Ascending aorta (tissue), 2 donors: ENCODE measurements around the gene SPEF2. TPM values are rescaled to one million over a fixed set of nuclear protein-coding genes. Genes with fewer than 3 reads are reported as not detected.

Experiments
- DNase-seq, 2 donors: peaks; one replicate each; pipeline ENCODE4 v3.0.0-alpha.2; 2019; ENCODE audit warnings: low spot score in 2 of 2
- H3K27ac ChIP-seq, 2 donors: fragments of 200-600 bp; sonication (generic); one replicate each; pipeline ENCODE4 v1.5.1; 2016 to 2017; ENCODE audit warnings: mild to moderate bottlenecking in 1 of 2
- H3K27me3 ChIP-seq: fragments of 200-600 bp; sonication (generic); one replicate; pipeline ENCODE4 v1.5.1; 2017
- H3K36me3 ChIP-seq, 2 donors: fragments of 200-600 bp; sonication (generic); one replicate each; pipeline ENCODE4 v1.5.1; 2016
- H3K4me1 ChIP-seq, 2 donors: fragments of 200-600 bp; sonication (generic); one replicate each; pipeline ENCODE4 v1.5.1; 2016 to 2017; ENCODE audit warnings: mild to moderate bottlenecking in 1 of 2
- H3K4me3 ChIP-seq, 2 donors: fragments of 200-600 bp; sonication (generic); one replicate each; pipeline ENCODE4 v1.5.1; 2016 to 2017; ENCODE audit warnings: mild to moderate bottlenecking in 1 of 2
- H3K9me3 ChIP-seq, 2 donors: fragments of 200-600 bp; sonication (generic); one replicate each; pipeline ENCODE4 v1.5.1; 2016
- CTCF ChIP-seq, 3 experiments: fragments of 200-600 bp in 2 of 3; fragments of 450-650 bp in 1 of 3; sonication (generic) in 2 of 3; IDR thresholded peaks; one replicate each; pipeline ENCODE4 v1.5.1; 2016 to 2019; ENCODE audit warnings: antibody characterized with exemption in 3 of 3, mild to moderate bottlenecking in 1 of 3, moderate library complexity in 1 of 3
- intact Hi-C: fragments of 100-400 bp; cut with DNase I; formaldehyde crosslinking; loops from one replicate; pipeline ENCODE4 v1.15.1; 2023
- total RNA-seq: library from RNA; depleted of rRNA; stranded (reverse); fragments of >200 nt; gene quantifications from one replicate; pipeline ENCODE4 v1.1.0, GENCODE V29; 2016

The SPEF2 gene
- total RNA-seq, 1 donor from 2014 or later = 0.32 TPM

- H3K4me1 ChIP-seq = no peaks in the 10 kb centered on the region
Observed at GRCh38 chr5:35847491-35847890, 229.8 kb downstream of the SPEF2 start.

GRCh38 chr5:35847961-35848360 lies 230.3 kb downstream of the SPEF2 start:
- no peak overlapping the region for H3K4me3 ChIP-seq
- no peak overlapping the region for H3K27ac ChIP-seq
- H3K27me3 ChIP-seq = no peaks in the 10 kb centered on the region
- intact Hi-C loops = no loop called here
- H3K4me1 ChIP-seq = no peaks in the 10 kb centered on the region
- no peaks in the 10 kb centered on the region for H3K9me3 ChIP-seq
- no peaks in the 10 kb centered on the region for H3K36me3 ChIP-seq
- TF ChIP-seq CTCF (IDR thresholded peaks at IDR 0.05) = no peak
- no peak for DNase-seq

More at GRCh38 chr5:35847491-35847890, 229.8 kb downstream of the SPEF2 start:
- Histone ChIP-seq H3K36me3 (no peaks in the 10 kb centered on the region), H3K9me3 (no peaks in the 10 kb centered on the region), H3K27ac (no peak overlapping the region), H3K4me3 (no peak overlapping the region), H3K27me3 (no peaks in the 10 kb centered on the region)
- TF ChIP-seq CTCF (IDR thresholded peaks at IDR 0.05) = no peak
- no peak for DNase-seq
- intact Hi-C loops = no loop called here

- Histone ChIP-seq H3K27me3 (no peaks in the 10 kb centered on the region), H3K36me3 (no peaks in the 10 kb centered on the region), H3K4me1 (no peaks in the 10 kb centered on the region), H3K4me3 (no peak overlapping the region), H3K9me3 (no peaks in the 10 kb centered on the region), H3K27ac (no peak overlapping the region)
- no peak for DNase-seq
- intact Hi-C loops = no loop called here
- TF ChIP-seq CTCF (IDR thresholded peaks at IDR 0.05) = no peak
Observed at GRCh38 chr5:35849860-35850259, 232.2 kb downstream of the SPEF2 start.

GRCh38 chr5:35850967-35851680 lies 233.5 kb downstream of the SPEF2 start:
- Histone ChIP-seq H3K36me3 (no peaks in the 10 kb centered on the region), H3K4me3 (peak overlapping the region; percentile 25 to 36), H3K27ac (no peak overlapping the region), H3K4me1 (no peaks in the 10 kb centered on the region), H3K27me3 (no peaks in the 10 kb centered on the region), H3K9me3 (no peaks in the 10 kb centered on the region)
- TF ChIP-seq CTCF (IDR thresholded peaks at IDR 0.05) = no peak
- intact Hi-C loops = no loop called here
- no peak for DNase-seq

- Histone ChIP-seq H3K27ac (no peak overlapping the region), H3K9me3 (no peaks in the 10 kb centered on the region), H3K4me1 (no peaks in the 10 kb centered on the region), H3K4me3 (no peak overlapping the region), H3K27me3 (no peaks in the 10 kb centered on the region), H3K36me3 (no peaks in the 10 kb centered on the region)
- no peak for DNase-seq
- intact Hi-C loops = no loop called here
- TF ChIP-seq CTCF (IDR thresholded peaks at IDR 0.05) = no peak
Observed at GRCh38 chr5:35852084-35852734, 234.5 kb downstream of the SPEF2 start.
